GM19324 (cell line): Measurements from ENCODE around the gene NAV3.

Experiments
- ATAC-seq: cut with Tn5 transposase; IDR thresholded peaks from one replicate; pipeline ENCODE4 v1.9.1; 2021; ENCODE audit warnings: mild to moderate bottlenecking, moderate library complexity; ENCODE audit not compliant: unreplicated experiment, low FRiP score

Gene NAV3

GRCh38 chr12:77830583-77831351, at the start of gene NAV3:
Gene NAV3, plus strand, starts transcription at chr12:77830894. Its CDS starts 568 bp downstream, at chr12:77831462.
- ATAC-seq = no peak

GRCh38 chr12:77782034-77782433, 48.7 kb upstream of the NAV3 start:
- ATAC-seq = no peak

- ATAC-seq = no peak
These were observed 47.9 kb upstream of the NAV3 start for GRCh38 chr12:77782766-77783165.

GRCh38 chr12:77785211-77785610, 45.5 kb upstream of the NAV3 start:
- no peak for ATAC-seq

- no peak for ATAC-seq
These were observed 44.0 kb upstream of the NAV3 start for GRCh38 chr12:77786675-77787074.

GRCh38 chr12:77788231-77789168, 42.2 kb upstream of the NAV3 start:
- no peak for ATAC-seq

- ATAC-seq = no peak
These were observed 35.0 kb upstream of the NAV3 start for GRCh38 chr12:77795699-77796098.

GRCh38 chr12:77796775-77797174, 33.9 kb upstream of the NAV3 start:
- ATAC-seq = no peak

GRCh38 chr12:77800501-77800900, 30.2 kb upstream of the NAV3 start:
- ATAC-seq = no peak

GRCh38 chr12:77808534-77808933, 22.2 kb upstream of the NAV3 start:
- ATAC-seq = no peak

GRCh38 chr12:77813558-77813957, 17.1 kb upstream of the NAV3 start:
- no peak for ATAC-seq

GRCh38 chr12:77814386-77814785, 16.3 kb upstream of the NAV3 start:
- ATAC-seq = no peak

GRCh38 chr12:77816196-77816595, 14.5 kb upstream of the NAV3 start:
- ATAC-seq = peak; percentile 75

GRCh38 chr12:77817276-77817675, 13.4 kb upstream of the NAV3 start:
- no peak for ATAC-seq

- ATAC-seq = no peak
These were observed 12.3 kb upstream of the NAV3 start for GRCh38 chr12:77818351-77818750.

GRCh38 chr12:77821699-77822203, 8.9 kb upstream of the NAV3 start:
- no peak for ATAC-seq

- ATAC-seq = no peak
These were observed 2.6 kb downstream of the NAV3 start for GRCh38 chr12:77833329-77833728.

- ATAC-seq = no peak
These were observed 3.9 kb downstream of the NAV3 start for GRCh38 chr12:77834618-77835017.

GRCh38 chr12:77835969-77836368, 5.3 kb downstream of the NAV3 start:
- no peak for ATAC-seq

GRCh38 chr12:77837876-77838291, 7.2 kb downstream of the NAV3 start:
- no peak for ATAC-seq

GRCh38 chr12:77841521-77841920, 10.8 kb downstream of the NAV3 start:
- ATAC-seq = no peak
